GM12873 (cell line): ENCODE measurements around the gene ZFHX3.

Experiments
- CTCF ChIP-seq: IDR thresholded peaks from 2 replicates; pipeline ENCODE4 v1.5.1; 2012; ENCODE audit warnings: low read depth, mild to moderate bottlenecking, moderate library complexity, low read length, control low read depth; ENCODE audit not compliant: insufficient read depth; ENCODE audit errors: missing control alignments

ZFHX3 gene

GRCh38 chr16:72789921-72790320, 258.0 kb downstream of the ZFHX3 start:
- TF ChIP-seq CTCF: no peak

- no peak for TF ChIP-seq CTCF
These were observed 258.5 kb downstream of the ZFHX3 start for GRCh38 chr16:72789465-72789864.

DNA sequence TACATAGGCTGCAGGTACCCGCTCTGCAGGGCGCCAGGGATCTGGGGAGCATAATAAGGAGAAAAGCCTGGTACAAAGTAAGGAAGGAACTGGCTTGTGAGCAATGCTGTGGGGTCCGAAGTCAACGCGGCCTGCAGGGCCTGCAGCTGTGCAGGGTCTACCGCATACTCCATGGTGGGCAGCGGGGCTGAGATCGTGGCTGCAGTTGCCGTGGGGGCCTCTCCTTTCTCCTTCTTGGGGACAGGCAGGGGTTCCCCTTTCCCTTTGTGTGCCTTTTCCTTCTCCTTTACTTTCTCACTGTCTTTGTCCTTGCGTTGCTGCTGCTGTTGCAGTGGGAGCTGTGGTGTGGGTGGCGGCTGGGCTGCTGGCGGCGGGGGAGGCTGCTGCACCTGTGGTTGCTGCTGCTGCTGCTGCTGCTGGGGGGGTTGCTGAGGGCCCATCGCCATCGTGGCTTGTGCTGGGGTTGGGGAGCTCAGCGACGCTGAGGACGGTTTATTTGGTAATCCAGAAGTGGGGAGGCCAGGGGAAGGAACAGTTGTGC, 259.6 kb downstream of the ZFHX3 start:
- TF ChIP-seq CTCF: no peak

- TF ChIP-seq CTCF: no peak
These were observed 260.2 kb downstream of the ZFHX3 start for GRCh38 chr16:72787514-72788268.

- TF ChIP-seq CTCF: no peak
These were observed 260.8 kb downstream of the ZFHX3 start for GRCh38 chr16:72787130-72787513.

GRCh38 chr16:72786606-72787005, 261.3 kb downstream of the ZFHX3 start:
- TF ChIP-seq CTCF: no peak

GRCh38 chr16:72785886-72786285, 262.0 kb downstream of the ZFHX3 start:
- no peak for TF ChIP-seq CTCF
